ENCODE data around the gene ZNF716.
"Not testable (repeated sequence)": the region's sequence is repeated elsewhere in the genome, so short reads cannot be mapped to it uniquely, and the experiment has no call there.

The ZNF716 gene

GRCh38 chr7:57469186-57469828 lies 19.3 kb downstream of the ZNF716 start:
- not testable (repeated sequence) for DNase-seq (ENCODE audit: low spot score); H3K36me3 Mint-ChIP-seq (ENCODE audit: low read depth); H3K27ac Mint-ChIP-seq; H3K27me3 Mint-ChIP-seq (ENCODE audit: low read depth); H3K4me3 Mint-ChIP-seq; H3K4me1 Mint-ChIP-seq (ENCODE audit: low read depth)
- peaks cover 63% of the 10 kb centered on the region for H3K9me3 Mint-ChIP-seq

GRCh38 chr7:57480304-57480703 lies 30.3 kb downstream of the ZNF716 start:
- H3K27ac Mint-ChIP-seq; H3K4me1 Mint-ChIP-seq (ENCODE audit: low read depth); H3K36me3 Mint-ChIP-seq (ENCODE audit: low read depth); H3K27me3 Mint-ChIP-seq (ENCODE audit: low read depth); H3K4me3 Mint-ChIP-seq; DNase-seq (ENCODE audit: low spot score): not testable (repeated sequence)
- peaks cover 39% of the 10 kb centered on the region for H3K9me3 Mint-ChIP-seq

- H3K4me1 Mint-ChIP-seq (ENCODE audit: low read depth); H3K36me3 Mint-ChIP-seq (ENCODE audit: low read depth); H3K4me3 Mint-ChIP-seq; H3K27me3 Mint-ChIP-seq (ENCODE audit: low read depth); H3K27ac Mint-ChIP-seq; DNase-seq (ENCODE audit: low spot score): not testable (repeated sequence)
- peaks cover 24% of the 10 kb centered on the region for H3K9me3 Mint-ChIP-seq
These were observed 35.0 kb downstream of the ZNF716 start for GRCh38 chr7:57485022-57485421.

- H3K27ac Mint-ChIP-seq: no peak overlapping the region
- no peaks in the 10 kb centered on the region for H3K27me3 Mint-ChIP-seq (ENCODE audit: low read depth)
- no peak for DNase-seq (ENCODE audit: low spot score)
- H3K9me3 Mint-ChIP-seq: peaks cover 10% of the 10 kb centered on the region
- no peak overlapping the region for H3K4me3 Mint-ChIP-seq
- H3K4me1 Mint-ChIP-seq (ENCODE audit: low read depth): no peaks in the 10 kb centered on the region
- peaks cover 2% of the 10 kb centered on the region for H3K36me3 Mint-ChIP-seq (ENCODE audit: low read depth)
These were observed 38.0 kb downstream of the ZNF716 start for GRCh38 chr7:57487957-57488356.

GRCh38 chr7:57495111-57495510 lies 45.1 kb downstream of the ZNF716 start:
- not testable (repeated sequence) for H3K36me3 Mint-ChIP-seq (ENCODE audit: low read depth); H3K4me1 Mint-ChIP-seq (ENCODE audit: low read depth); DNase-seq (ENCODE audit: low spot score); H3K27me3 Mint-ChIP-seq (ENCODE audit: low read depth); H3K27ac Mint-ChIP-seq; H3K4me3 Mint-ChIP-seq
- H3K9me3 Mint-ChIP-seq: peaks cover 19% of the 10 kb centered on the region

- Mint-ChIP-seq H3K4me3 (no peak overlapping the region), H3K36me3 (ENCODE audit: low read depth) (no peaks in the 10 kb centered on the region), H3K4me1 (ENCODE audit: low read depth) (no peaks in the 10 kb centered on the region), H3K9me3 (peaks cover 26% of the 10 kb centered on the region), H3K27me3 (ENCODE audit: low read depth) (no peaks in the 10 kb centered on the region), H3K27ac (no peak overlapping the region)
- DNase-seq (ENCODE audit: low spot score): no peak
These were observed 46.4 kb downstream of the ZNF716 start for GRCh38 chr7:57496395-57496794.

- Mint-ChIP-seq H3K27me3 (ENCODE audit: low read depth) (no peaks in the 10 kb centered on the region), H3K4me3 (no peak overlapping the region), H3K36me3 (ENCODE audit: low read depth) (no peaks in the 10 kb centered on the region), H3K27ac (no peak overlapping the region), H3K9me3 (peaks cover 65% of the 10 kb centered on the region), H3K4me1 (ENCODE audit: low read depth) (no peaks in the 10 kb centered on the region)
- no peak for DNase-seq (ENCODE audit: low spot score)
These were observed 55.2 kb downstream of the ZNF716 start for GRCh38 chr7:57505176-57505575.
